SK-N-MC (cell line): Measurements from ENCODE around the gene LXN.

Experiments used
- EZH2 ChIP-seq: fragments of 200-600 bp; sonication (generic); IDR thresholded peaks from one replicate; pipeline ENCODE4 v1.6.1; 2017; ENCODE audit warnings: antibody characterized with exemption
- FOXP2 ChIP-seq: optimal IDR thresholded peaks from 2 replicates; pipeline ENCODE3; 2011; ENCODE audit warnings: mild to moderate bottlenecking, moderate library complexity; ENCODE audit not compliant: insufficient read depth; ENCODE audit errors: extremely low read length, control extremely low read depth
- POLR2AphosphoS5 ChIP-seq: IDR thresholded peaks from 2 replicates; pipeline ENCODE4 v1.6.1; 2012; ENCODE audit warnings: mild to moderate bottlenecking, low read depth, low read length, borderline replicate concordance

DNA sequence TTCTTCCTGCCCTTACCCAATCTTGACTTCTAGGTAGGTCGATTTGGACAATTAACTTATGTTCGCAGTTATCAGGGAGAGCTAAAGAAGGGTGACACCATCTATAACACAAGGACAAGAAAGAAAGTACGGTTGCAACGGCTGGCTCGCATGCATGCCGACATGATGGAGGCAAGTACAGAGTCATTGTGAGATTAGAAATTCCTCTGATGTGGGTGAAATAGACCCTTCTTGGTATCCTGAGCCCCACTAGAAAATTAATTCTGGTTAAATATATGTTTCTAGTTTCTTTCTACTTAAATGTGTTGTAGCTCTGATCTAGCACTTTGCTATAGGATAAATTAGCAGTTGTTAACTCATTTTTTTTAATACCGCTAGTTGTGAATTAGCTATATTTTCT lies 13.6 kb downstream of the LXN start:
- TF ChIP-seq EZH2 (no peak), POLR2AphosphoS5 (no peak), FOXP2 (no peak)
